ENCODE data around the gene ADA.

The ADA gene

GRCh38 chr20:44574372-44574771 lies 77.1 kb downstream of the ADA start:
- DNase-seq, result no peak

DNA sequence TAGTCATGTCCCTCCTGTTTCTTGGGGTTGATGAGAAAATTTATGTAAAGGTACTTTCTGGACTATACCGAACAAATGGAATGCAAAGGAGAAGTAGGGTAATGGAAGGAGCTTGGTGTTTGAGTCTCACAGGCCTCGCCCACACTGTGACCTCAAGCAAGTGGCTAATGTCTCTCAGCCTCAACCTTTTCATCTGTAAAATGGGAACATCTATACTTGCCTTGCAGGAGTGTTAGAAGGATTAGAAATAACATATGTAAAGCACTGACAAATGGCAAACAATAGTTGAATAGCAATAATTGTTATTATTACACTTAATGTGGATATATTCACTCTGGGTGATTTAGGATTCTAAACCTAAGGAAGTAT lies 78.0 kb downstream of the ADA start:
- no peak for DNase-seq

DNA sequence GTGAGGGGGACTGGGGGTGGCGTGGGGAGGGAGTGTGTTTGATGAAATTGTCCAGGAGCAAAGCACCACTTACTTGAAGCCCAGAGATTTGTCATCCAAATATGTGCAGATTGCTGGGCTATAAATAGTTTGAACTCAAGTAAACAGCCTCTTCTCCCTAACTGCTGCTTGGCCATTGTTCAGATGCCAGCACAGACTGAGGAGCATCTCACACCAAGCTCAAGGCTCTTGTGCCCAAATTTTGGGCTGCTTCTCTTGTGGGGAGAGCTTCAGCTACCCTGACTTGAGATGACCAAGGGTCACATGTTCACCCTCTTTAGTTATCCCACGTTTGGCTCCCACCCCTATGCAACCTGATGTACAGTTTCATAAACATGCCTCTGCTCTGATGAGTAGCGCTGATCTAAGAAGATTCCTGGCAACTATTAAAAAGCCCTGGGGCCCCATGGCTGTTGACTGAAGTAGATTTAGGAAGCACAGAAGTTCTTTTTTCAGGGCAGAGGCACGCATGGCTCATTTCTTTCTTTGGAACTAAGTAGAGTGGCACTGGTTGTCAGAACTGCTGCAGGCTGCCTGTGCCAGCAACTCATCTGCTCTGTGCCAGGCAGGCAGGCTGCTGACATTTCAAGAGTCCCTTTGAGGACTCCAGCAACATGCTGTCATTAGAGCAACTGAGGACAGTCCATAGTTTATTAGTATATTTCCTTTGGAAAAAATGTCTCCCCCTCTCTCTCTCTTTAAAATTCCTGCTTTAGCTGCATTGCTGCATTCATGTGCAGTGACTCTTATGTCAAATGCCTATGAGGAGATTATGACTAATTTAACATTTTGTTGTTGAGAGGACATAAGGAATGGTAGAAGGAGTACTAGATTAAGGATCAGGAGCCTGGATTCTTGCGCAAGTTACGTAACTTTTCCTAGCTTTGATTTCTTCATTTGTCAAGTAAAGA lies 78.7 kb downstream of the ADA start:
- DNase-seq, result no peak

DNA sequence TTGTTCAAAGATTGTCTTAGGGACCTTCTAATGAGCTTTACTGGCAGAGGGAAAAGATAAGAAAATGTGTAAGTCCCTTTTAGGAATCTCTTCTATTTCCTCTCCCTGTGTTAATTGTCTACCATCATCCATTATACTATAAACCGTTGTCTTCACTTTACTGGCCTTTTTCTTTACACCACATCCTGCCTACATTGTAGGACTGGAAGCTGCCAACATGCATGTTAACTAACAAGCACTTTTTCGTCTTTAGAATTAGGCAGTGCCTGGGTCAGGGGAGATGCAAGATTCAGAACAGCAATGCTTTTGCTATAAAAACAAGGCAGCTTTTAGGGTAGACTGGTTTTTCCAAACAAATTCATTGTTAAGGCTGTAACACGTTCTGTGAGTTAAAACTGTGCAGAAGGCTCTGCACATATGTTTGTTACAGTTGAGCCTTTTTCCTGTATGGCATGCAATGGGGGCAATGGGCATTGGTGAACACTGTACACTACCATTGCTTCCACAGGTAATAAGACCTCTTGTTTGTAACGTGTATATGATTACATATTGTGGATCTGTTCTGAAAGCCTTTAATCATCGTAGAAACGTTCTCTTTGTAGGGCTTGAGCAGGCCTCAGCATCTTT lies 80.0 kb downstream of the ADA start:
- DNase-seq, result no peak

GRCh38 chr20:44570367-44570766 lies 81.1 kb downstream of the ADA start:
- DNase-seq, result no peak
